PC-9 (cell line): ENCODE results near the gene ATP5MK.

Experiments
- CTCF ChIP-seq: fragments of 200-600 bp; sonication (generic); conservative IDR thresholded peaks from 2 replicates; pipeline ENCODE4 v1.6.1; 2017; ENCODE audit warnings: mixed run types, antibody characterized with exemption, mild to moderate bottlenecking, moderate library complexity
- EZH2 ChIP-seq: fragments of 200-600 bp; sonication (generic); IDR thresholded peaks from 2 replicates; pipeline ENCODE4 v1.8.0; 2017; ENCODE audit warnings: antibody characterized with exemption, low read depth

- no peak for TF ChIP-seq CTCF
- TF ChIP-seq EZH2: no peak
These were observed 19.3 kb upstream of the ATP5MK start for GRCh38 chr10:103415581-103415980.
